Measurements from ENCODE around the gene AP2S1.
"Not testable (repeated sequence)": the region's sequence is repeated elsewhere in the genome, so short reads cannot be mapped to it uniquely, and the experiment has no call there.

Gene AP2S1

DNA sequence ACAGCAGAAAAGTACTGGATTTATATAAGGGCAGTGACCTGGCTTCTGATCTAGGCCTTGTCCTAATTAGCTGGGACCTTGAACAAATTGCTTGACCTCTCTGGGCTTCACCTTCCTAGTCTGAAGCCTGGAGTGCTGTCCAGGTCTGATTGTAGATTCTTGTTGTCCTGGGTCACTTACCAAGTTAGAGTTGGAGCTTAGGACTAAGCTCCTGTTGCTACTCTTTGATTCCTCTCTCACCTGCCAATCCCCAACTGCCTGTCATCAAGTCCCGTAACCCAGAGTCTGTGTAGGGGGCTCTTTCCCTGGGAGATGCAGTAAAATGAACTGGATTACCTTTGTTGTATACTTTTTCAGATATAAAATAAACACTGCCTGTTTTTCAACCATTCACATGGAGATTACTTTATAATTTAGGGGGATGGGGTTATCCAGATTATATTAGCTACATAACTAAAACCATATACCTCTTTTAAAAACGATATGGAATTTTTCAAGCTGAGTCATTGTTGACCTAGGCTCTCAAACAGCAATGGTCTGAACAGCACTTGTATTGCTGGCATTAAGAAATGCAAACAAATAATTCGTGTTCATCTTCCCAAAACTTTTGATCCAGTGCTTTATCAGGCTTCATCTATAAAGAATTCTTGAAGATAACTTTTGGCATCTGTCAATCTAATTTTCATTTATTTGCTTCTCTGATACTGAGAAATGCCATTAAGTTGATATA, 15.9 kb upstream of the AP2S1 start:
- no peak for DNase-seq

DNA sequence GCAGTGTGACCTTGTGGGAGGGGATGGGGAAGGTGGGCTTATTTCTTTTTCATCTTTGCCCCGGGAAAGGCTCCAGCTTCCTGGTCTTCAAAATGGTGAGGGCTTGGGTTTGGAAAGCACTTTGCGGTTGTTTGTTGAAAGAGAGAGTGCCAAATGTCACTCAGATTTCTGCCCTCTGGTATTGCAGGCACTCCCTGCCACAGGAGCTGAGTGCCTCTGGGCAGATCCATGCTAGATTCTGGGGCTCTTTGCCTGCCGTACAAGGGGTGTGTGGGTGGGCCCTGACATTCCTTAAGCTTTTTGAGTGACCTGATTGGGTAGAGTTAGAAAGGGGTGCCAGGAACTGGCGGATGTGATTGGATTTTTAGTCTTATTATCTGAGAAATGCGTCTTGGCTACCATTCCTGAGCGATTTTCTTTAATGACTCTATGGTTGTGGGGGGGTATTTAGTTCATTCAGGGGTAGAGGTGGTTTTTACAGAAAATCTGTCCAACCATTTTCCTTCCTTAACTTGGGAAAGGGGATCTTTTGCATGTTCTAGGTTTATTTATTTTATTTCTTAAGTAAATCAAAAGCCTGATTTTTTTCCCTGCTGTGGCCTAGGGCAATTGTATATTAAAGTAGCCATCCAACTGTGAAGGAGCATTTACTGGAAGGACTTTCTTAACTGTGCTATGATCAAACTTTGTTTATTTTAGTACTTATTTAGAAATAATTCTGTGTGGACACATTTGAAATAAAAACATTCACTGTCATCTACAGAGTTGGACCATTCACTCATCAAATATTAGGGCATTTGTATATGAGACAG, 13.4 kb upstream of the AP2S1 start:
- DNase-seq: no peak

DNA sequence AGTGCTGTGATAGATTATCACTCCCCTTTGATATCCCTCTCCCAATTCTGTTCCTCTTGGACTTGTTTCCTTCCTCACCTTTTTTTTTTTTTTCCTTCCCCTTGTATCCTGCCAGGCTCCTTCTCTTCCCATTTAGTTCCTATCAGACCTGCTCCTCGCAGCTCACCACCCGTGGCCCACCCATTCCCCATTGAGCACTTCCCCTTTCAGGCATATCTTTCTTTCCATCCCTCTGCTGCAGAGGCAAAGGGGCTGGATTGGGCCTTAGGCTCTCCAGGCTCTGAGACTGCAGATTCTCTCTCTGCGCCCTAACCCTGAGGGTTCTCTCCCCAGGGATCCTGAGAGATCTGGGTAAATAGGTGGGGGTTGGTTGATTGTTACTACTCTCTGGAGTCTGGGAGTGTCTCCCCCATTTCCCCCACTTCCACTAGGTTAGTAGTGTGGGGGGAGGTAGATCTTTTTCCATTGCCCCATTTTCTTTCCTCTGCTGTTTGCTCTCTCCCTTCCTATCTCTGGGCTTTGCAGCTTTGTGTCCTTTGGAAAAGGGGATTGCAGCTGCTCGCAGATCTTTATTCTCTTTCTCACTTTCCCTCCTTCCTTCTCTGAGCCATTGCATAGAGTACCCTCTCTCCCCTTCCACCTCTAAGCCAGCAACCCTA, 12.5 kb upstream of the AP2S1 start:
- no peak for DNase-seq

DNA sequence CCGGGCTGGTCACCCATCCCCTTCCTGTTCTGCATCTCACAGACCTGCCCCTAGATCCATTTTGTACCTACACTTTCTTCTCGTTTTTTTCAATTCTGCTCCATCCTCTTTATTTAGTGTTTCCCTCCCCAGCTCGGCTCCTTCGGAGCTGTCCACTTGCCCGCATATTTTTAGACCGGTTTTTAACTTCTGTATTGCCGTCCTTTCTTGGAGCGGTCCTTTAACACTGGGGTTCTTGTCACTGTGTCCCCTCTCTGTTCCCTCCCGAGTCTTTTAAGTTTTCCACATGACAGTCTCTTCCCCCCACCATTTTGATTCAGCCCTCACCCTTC, 11.8 kb upstream of the AP2S1 start:
- no peak for DNase-seq

- no peak for DNase-seq
These were observed 11.3 kb upstream of the AP2S1 start for GRCh38 chr19:46861691-46862502.

- peak; percentile 86 to 89 for DNase-seq
These were observed 10.4 kb upstream of the AP2S1 start, which contains the start of gene ARHGAP35 for GRCh38 chr19:46860846-46861690. Gene ARHGAP35 (plus strand): TSS chr19:46860997. CDS start chr19:46918676, 57,679 bp downstream.

GRCh38 chr19:46860125-46860845, 9.6 kb upstream of the AP2S1 start:
- peak; percentile 94 to 96 for DNase-seq

DNA sequence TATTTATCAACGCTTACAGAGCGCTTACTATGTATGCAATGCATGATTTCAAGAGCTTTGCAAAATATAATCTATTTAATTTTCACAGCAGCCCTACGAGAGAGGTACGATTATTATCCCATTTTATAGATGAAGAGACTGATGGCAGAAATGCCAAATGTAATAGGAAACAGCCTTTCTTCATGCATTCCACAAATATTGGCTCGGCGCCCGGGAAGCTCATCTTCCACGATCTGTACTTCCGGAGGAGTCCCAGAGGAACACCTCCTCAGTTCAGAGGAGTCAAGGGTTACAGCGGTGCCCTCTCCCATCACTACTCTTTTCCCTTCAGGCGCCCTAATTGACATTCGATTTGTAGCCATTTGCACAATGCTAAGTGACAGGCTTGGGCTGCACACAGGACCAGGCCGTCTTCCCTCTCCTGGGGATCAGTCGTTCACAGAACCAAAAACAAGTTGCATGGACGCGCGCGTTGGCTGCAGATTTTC, 9.0 kb upstream of the AP2S1 start:
- DNase-seq: no peak

- DNase-seq: peak; percentile 92 to 94
These were observed 5.7 kb upstream of the AP2S1 start for GRCh38 chr19:46856062-46857022.

DNA sequence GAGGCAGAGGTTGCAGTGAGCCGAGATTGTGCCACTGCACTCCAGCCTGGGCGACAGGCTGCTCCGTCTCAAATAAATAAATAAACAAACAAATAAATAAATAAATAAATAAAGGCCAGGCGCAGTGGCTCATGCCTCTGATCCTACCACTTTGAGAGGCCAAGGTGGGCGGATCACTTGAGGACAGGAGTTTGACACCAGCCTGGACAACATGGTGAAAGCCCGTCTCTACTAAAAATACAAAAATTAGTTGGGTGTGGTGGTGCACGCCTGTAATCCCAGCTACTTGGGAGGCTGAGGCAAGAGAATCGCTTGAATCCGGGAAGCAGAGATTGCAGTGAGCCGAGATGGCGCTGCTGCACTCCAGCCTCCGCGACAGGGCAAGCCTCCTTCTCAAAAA, 4.1 kb upstream of the AP2S1 start:
- DNase-seq: not testable (repeated sequence)

- no peak for DNase-seq
These were observed 2.2 kb upstream of the AP2S1 start for GRCh38 chr19:46852830-46853229.

GRCh38 chr19:46849610-46850009, 1.0 kb downstream of the AP2S1 start:
- no peak for DNase-seq

- no peak for DNase-seq
These were observed 2.3 kb downstream of the AP2S1 start for GRCh38 chr19:46848389-46848788.

DNA sequence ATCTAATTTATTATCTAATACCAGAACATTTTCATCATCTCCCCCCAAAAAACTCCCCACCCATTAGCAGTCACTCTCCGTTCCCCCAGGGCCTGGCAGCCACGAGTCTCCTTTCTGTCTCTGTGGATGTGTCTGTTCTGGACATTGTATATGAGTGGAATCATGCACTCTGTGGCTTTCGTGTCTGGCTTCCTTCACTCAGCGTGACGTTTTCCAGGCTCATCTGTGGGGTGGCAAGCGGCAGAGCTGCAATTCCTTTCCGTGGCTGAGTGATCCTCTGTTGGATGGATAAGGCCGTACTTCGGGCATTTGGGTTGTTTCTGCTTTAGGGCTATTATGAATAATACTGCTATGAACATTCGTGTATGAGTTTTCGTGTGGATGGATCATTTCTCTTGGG, 3.1 kb downstream of the AP2S1 start:
- DNase-seq: no peak

DNA sequence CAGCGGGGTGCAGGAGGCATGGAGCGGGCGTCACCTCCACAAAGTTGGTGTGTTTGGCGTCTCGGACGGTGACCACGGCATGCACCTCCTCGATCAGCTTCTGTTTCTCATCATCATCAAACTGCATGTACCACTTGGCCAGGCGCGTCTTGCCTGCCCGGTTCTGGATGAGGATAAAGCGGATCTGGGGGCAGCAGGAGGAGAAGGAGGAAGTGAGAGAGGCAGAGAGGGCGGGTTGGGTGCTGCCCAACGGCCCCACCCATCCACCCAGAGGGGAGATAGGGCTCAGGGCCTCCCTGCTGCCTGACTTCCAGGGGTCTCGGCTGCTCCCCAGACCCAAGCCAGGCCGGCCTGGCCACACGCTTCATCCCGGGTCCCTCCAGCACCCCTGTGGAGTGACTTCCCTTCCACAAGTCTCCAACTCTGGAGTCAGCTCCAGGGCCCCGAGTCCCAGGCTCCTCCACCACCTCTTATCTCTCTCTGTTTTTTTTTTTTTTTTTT, 4.6 kb downstream of the AP2S1 start:
- DNase-seq: no peak

DNA sequence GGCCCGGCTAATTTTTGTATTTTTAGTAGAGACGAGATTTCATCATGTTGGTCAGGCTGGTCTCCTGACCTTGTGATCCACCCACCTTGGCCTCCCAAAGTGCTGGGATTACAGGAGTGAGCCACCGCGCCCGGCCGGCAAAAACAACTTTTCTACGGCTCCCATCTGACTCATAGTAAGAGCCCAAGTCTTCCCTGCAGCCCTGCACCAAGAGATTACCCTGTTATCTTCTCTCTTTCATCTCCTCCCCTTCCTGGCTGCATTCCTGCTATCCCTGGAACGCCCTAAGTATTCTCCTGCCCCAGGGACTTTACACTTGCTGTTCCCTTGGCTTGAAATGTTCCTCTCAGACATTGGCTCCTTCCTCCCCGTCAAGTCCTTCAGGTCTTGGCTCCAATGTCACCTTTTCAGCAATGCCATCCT, 6.6 kb downstream of the AP2S1 start:
- DNase-seq: no peak

- DNase-seq: no peak
These were observed 7.9 kb downstream of the AP2S1 start for GRCh38 chr19:46842791-46843190.

GRCh38 chr19:46841458-46842083, 9.1 kb downstream of the AP2S1 start:
- DNase-seq: no peak

DNA sequence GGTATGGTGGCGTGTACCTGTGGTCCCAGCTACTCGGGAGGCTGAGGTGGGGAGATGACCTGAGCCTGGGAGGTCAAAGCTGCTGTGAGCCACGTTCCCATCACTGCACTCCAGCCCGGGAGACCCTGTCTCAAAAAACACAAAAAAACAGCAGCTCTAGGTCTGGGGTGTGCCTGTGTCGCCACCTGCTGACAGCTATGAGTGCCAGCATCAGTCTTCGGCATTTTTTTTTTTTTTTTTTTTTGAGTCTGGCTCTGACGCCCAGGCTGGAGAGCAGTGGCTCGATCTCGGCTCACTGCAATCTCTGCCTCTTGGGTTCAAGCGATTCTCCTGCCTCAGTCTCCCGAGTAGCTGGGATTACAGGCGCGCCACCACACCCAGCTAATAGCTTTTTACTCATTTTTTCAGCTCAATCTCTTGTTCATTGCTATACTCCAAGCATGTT, 10.1 kb downstream of the AP2S1 start:
- DNase-seq: peak; percentile 58 to 69
